Measurements from ENCODE around the gene LY6G5B. TPM values are rescaled to one million over a fixed set of nuclear protein-coding genes. Genes with fewer than 3 reads are reported as not detected.

The LY6G5B gene
- total RNA-seq, 1 donor from 2014 or later: 24.2 TPM

DNA sequence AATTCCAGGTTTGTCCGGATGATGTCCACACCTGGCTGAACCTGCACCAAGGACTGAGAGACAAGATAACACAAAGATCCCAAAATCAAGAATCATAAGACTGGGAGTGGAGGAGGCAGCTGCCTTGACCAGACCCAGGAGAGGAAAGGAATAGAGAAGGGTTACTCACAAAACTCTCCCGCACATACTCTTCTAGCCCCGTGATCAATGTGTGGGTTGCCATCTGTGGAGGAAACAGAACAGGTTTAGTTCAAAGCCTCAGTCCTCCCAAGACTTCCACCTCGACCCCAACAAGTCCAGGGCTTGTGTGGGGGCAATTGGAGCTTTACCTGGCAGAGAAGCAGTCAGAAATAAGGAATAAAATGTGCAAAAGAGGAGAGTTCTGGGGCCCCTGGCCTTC lies 28.4 kb upstream of the LY6G5B start:
- Mint-ChIP-seq H3K36me3 (ENCODE audit: low read depth) (peaks cover 34% of the 10 kb centered on the region), H3K27me3 (ENCODE audit: low read depth) (peaks cover 3% of the 10 kb centered on the region)

GRCh38 chr6:31642798-31643570 lies 26.8 kb upstream of the LY6G5B start:
- DNase-seq (ENCODE audit: low read depth, low spot score): no peak
- Mint-ChIP-seq H3K9me3 (no peaks in the 10 kb centered on the region), H3K27me3 (ENCODE audit: low read depth) (no peaks in the 10 kb centered on the region), H3K4me1 (no peaks in the 10 kb centered on the region), H3K36me3 (ENCODE audit: low read depth) (peaks cover 27% of the 10 kb centered on the region), H3K4me3 (no peak overlapping the region), H3K27ac (ENCODE audit: unreplicated experiment) (no peak overlapping the region)
- no peak for TF ChIP-seq CTCF (conservative IDR thresholded peaks at IDR 0.05)

More for the DNA sequence above, 28.4 kb upstream of the LY6G5B start:
- Mint-ChIP-seq H3K9me3 (no peaks in the 10 kb centered on the region), H3K4me1 (no peaks in the 10 kb centered on the region), H3K4me3 (peak overlapping the region; percentile 13), H3K27ac (ENCODE audit: unreplicated experiment) (no peak overlapping the region)
- TF ChIP-seq CTCF (conservative IDR thresholded peaks at IDR 0.05): no peak
- no peak for DNase-seq (ENCODE audit: low read depth, low spot score)

- no peak for TF ChIP-seq CTCF (conservative IDR thresholded peaks at IDR 0.05)
- Mint-ChIP-seq H3K36me3 (ENCODE audit: low read depth) (peaks cover 30% of the 10 kb centered on the region), H3K9me3 (no peaks in the 10 kb centered on the region), H3K27ac (ENCODE audit: unreplicated experiment) (no peak overlapping the region), H3K4me3 (no peak overlapping the region), H3K4me1 (no peaks in the 10 kb centered on the region), H3K27me3 (ENCODE audit: low read depth) (no peaks in the 10 kb centered on the region)
- DNase-seq (ENCODE audit: low read depth, low spot score): no peak
These were observed 25.8 kb upstream of the LY6G5B start for GRCh38 chr6:31643818-31644454.

DNA sequence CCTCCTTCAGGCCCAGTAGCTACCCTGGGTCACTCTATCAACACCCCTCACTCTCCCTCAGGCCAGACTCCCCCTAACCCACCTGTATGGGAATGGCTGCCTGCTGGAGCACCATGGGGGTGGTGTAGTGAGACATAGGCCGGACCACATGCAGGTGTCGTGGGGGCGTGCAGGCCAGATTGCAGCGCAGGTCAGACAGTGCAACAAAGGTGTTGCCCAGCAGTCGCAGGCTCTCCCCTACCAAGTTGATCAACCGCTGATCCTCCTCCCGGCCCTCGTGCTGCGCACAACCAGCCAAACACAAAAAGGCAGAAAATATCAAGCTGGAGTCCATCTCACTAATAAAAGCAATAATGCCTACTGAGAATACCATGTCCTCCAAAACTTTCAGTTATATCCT lies 24.5 kb upstream of the LY6G5B start:
- H3K36me3 Mint-ChIP-seq (ENCODE audit: low read depth): peaks cover 27% of the 10 kb centered on the region
- H3K9me3 Mint-ChIP-seq: no peaks in the 10 kb centered on the region
- DNase-seq (ENCODE audit: low read depth, low spot score): no peak
- H3K27me3 Mint-ChIP-seq (ENCODE audit: low read depth): no peaks in the 10 kb centered on the region
- H3K4me3 Mint-ChIP-seq: peak overlapping the region; percentile 54
- H3K27ac Mint-ChIP-seq (ENCODE audit: unreplicated experiment): peak overlapping the region; percentile 13
- no peak for TF ChIP-seq CTCF (conservative IDR thresholded peaks at IDR 0.05)
- peaks cover 9% of the 10 kb centered on the region for H3K4me1 Mint-ChIP-seq

DNA sequence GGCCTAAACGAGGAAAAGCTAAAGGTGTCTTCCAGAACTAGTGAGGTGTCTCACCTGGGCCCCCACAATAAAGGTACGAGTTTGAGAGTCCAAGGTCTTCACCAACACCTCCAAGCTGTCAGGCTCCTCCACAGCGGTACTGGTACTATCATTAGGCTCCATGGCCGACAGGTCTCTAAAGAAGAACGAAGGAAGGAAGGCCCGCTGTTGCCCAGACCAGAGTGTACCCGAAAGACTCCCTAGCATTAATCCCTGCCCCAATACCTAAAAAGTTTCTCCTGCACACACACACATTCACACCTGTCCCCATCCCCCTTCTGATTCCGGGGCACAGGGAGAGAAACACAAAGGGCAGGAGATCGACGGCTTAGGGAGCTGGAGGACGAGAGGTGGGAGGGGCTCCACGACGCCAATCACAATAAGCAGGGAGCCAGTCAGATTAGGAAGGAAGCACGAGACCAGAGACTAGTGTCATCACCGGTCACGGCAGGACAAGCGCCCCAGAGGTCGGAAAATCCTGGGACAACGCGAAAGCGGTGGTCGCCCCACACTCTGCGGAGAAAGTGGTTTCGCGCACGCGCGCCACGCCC lies 18.1 kb upstream of the LY6G5B start:
- H3K4me1 Mint-ChIP-seq: peaks cover 39% of the 10 kb centered on the region
- peaks cover 9% of the 10 kb centered on the region for H3K27me3 Mint-ChIP-seq (ENCODE audit: low read depth)
- no peaks in the 10 kb centered on the region for H3K9me3 Mint-ChIP-seq
- peak overlapping the region; percentile 100 for H3K27ac Mint-ChIP-seq (ENCODE audit: unreplicated experiment)
- peak overlapping the region; percentile 94 for H3K4me3 Mint-ChIP-seq
- no peak for DNase-seq (ENCODE audit: low read depth, low spot score)
- no peak for TF ChIP-seq CTCF (conservative IDR thresholded peaks at IDR 0.05)
- peaks cover 15% of the 10 kb centered on the region for H3K36me3 Mint-ChIP-seq (ENCODE audit: low read depth)
